Keratinocyte (primary cell): ENCODE measurements around the gene PHOSPHO1. TPM values are rescaled to one million over a fixed set of nuclear protein-coding genes. Genes with fewer than 3 reads are reported as not detected.
A peak's percentile ranks its signal among the peaks of the same experiment; 100 is the strongest.

Experiments used
- DNase-seq: peaks from one replicate; pipeline ENCODE4 v3.0.0-alpha.2; 2011; ENCODE audit warnings: low read depth, missing footprints, low spot score
- FAIRE-seq: peaks from 2 replicates; lab custom pipeline; 2011; peaks lifted over from hg19 to GRCh38; lab: Jason Lieb, UNC
- H2AFZ ChIP-seq: 2 replicates; pipeline ENCODE4 v1.6.0; 2012; ENCODE audit warnings: low read length, control low read depth, inconsistent platforms; ENCODE audit not compliant: control insufficient read depth
- H3K27ac ChIP-seq: 2 replicates; pipeline ENCODE4 v1.5.1; 2011; ENCODE audit warnings: low read length; ENCODE audit not compliant: control insufficient read depth, insufficient read depth
- H3K27me3 ChIP-seq: 3 replicates; pipeline ENCODE4 v1.6.0; 2011; ENCODE audit warnings: low read length; ENCODE audit not compliant: control insufficient read depth, insufficient read depth; ENCODE audit errors: extremely low read depth
- H3K36me3 ChIP-seq, 2 experiments: 2 replicates in 1 of 2; 3 replicates in 1 of 2; pipeline ENCODE4 v1.5.1; 2011; ENCODE audit warnings: low read length in 2 of 2, mild to moderate bottlenecking in 1 of 2; ENCODE audit not compliant: control insufficient read depth in 2 of 2, insufficient read depth in 2 of 2; ENCODE audit errors: extremely low read depth in 1 of 2
- H3K4me1 ChIP-seq: 3 replicates; pipeline ENCODE4 v1.5.1; 2011; ENCODE audit warnings: low read length; ENCODE audit not compliant: control insufficient read depth, insufficient read depth; ENCODE audit errors: extremely low read depth
- H3K4me2 ChIP-seq: 3 replicates; pipeline ENCODE4 v1.6.0; 2011; ENCODE audit warnings: low read depth, low read length; ENCODE audit not compliant: control insufficient read depth, insufficient read depth; ENCODE audit errors: extremely low read depth
- H3K4me3 ChIP-seq, 3 experiments: fragments of 200-600 bp in 1 of 3; sonication (generic) in 1 of 3; 2 replicates in 2 of 3; 3 replicates in 1 of 3; pipeline ENCODE4 v1.5.1; 2011 to 2016; ENCODE audit warnings: low read length in 3 of 3, mild to moderate bottlenecking in 3 of 3, control low read depth in 2 of 3, inconsistent platforms in 1 of 3, low read depth in 1 of 3, mixed read lengths in 1 of 3, mixed run types in 1 of 3, moderate library complexity in 1 of 3; ENCODE audit not compliant: control insufficient read depth in 2 of 3, insufficient read depth in 2 of 3; ENCODE audit errors: extremely low read depth in 1 of 3
- H3K79me2 ChIP-seq: 2 replicates; pipeline ENCODE4 v1.6.0; 2012; ENCODE audit warnings: low read length; ENCODE audit not compliant: control insufficient read depth, insufficient read depth
- H3K9ac ChIP-seq: 3 replicates; pipeline ENCODE4 v1.6.0; 2011; ENCODE audit warnings: low read length; ENCODE audit not compliant: control insufficient read depth, insufficient read depth; ENCODE audit errors: extremely low read depth
- H3K9me1 ChIP-seq: 3 replicates; pipeline ENCODE4 v1.6.0; 2011; ENCODE audit warnings: low read length; ENCODE audit not compliant: control insufficient read depth, insufficient read depth; ENCODE audit errors: extremely low read depth
- H3K9me3 ChIP-seq: 2 replicates; pipeline ENCODE4 v1.5.1; 2012; ENCODE audit warnings: low read depth, low read length; ENCODE audit not compliant: control insufficient read depth
- H4K20me1 ChIP-seq: 3 replicates; pipeline ENCODE4 v1.6.0; 2011; ENCODE audit warnings: low read length; ENCODE audit not compliant: control insufficient read depth, insufficient read depth; ENCODE audit errors: extremely low read depth
- CTCF ChIP-seq, 3 experiments: IDR thresholded peaks in 1 of 3; conservative IDR thresholded peaks in 1 of 3; optimal IDR thresholded peaks in 1 of 3; 2 replicates in 2 of 3; 3 replicates in 1 of 3; pipeline versions ENCODE3 to v1.5.1; 2011; ENCODE audit warnings: low read length in 3 of 3, mild to moderate bottlenecking in 3 of 3, moderate library complexity in 2 of 3, control low read depth in 1 of 3, inconsistent platforms in 1 of 3; ENCODE audit not compliant: insufficient read depth in 2 of 3; ENCODE audit errors: extremely low read depth in 1 of 3
- EZH2 ChIP-seq: IDR thresholded peaks from one replicate; pipeline ENCODE4 v1.6.1; 2012; ENCODE audit warnings: inconsistent platforms, mild to moderate bottlenecking, low read length, moderate library complexity
- dilution Hi-C: fragments of 300-500 bp; cut with MboI; formaldehyde crosslinking; loops from one replicate; pipeline ENCODE4 v1.7.0; 2020; ENCODE audit warnings: low sequenced_read_pairs; ENCODE audit not compliant: extremely low pct_ligation_motif_present
- polyA plus RNA-seq, 5 experiments: library from polyadenylated mRNA; depleted of rRNA in 3 of 5; stranded (reverse) in 3 of 5; stranded (forward) in 1 of 5; unstranded in 1 of 5; fragments of >200 nt; gene quantifications; 1 replicate in 1 of 5; 2 replicates in 3 of 5; 3 replicates in 1 of 5; pipeline versions ENCODE4 v1.2.1 to v1.2.3, GENCODE V29; 2011 to 2012; ENCODE audit warnings: missing spikeins in 2 of 5, low read depth in 1 of 5, low replicate concordance in 1 of 5

The PHOSPHO1 gene
- polyA plus RNA-seq, 1 donor (not counting 4 experiments of a cell fraction or from before 2014, with no cell fraction given): 0.04 TPM

- H3K4me2 ChIP-seq: peak overlapping the region; percentile 80
- no peaks in the 10 kb centered on the region for H3K36me3 ChIP-seq
- no peaks in the 10 kb centered on the region for H3K27me3 ChIP-seq
- TF ChIP-seq EZH2 (no peak), CTCF (optimal IDR thresholded peaks at IDR 0.05 in 1 of 3, IDR thresholded peaks at IDR 0.05 in 1 of 3, conservative IDR thresholded peaks at IDR 0.05 in 1 of 3; ENCODE audit: extremely low read depth in 1 of 3, insufficient read depth in 2 of 3, low read length in 3 of 3) (no peak)
- H3K9me3 ChIP-seq: no peaks in the 10 kb centered on the region
- no peaks in the 10 kb centered on the region for H3K9me1 ChIP-seq
- peak overlapping the region; percentile 8 for H3K27ac ChIP-seq
- FAIRE-seq (no peak), DNase-seq (no peak)
- peak overlapping the region; percentile 62 for H3K9ac ChIP-seq
- no peaks in the 10 kb centered on the region for H4K20me1 ChIP-seq
- peak overlapping the region; percentile 87 for H2AFZ ChIP-seq
- H3K79me2 ChIP-seq: no peaks in the 10 kb centered on the region
- H3K4me1 ChIP-seq: peaks cover 5% of the 10 kb centered on the region
- dilution Hi-C loops: no loop called here
- H3K4me3 ChIP-seq: peak overlapping the region; percentile 27 to 72 (median 57)
Measured at GRCh38 chr17:49260011-49260816, 29.6 kb upstream of the PHOSPHO1 start.

GRCh38 chr17:49259663-49260010, 29.1 kb upstream of the PHOSPHO1 start:
- H3K27ac ChIP-seq: peak overlapping the region; percentile 4
- H3K36me3 ChIP-seq: no peaks in the 10 kb centered on the region
- H3K9ac ChIP-seq: peak overlapping the region; percentile 62
- peak overlapping the region; percentile 87 for H2AFZ ChIP-seq
- no peaks in the 10 kb centered on the region for H3K27me3 ChIP-seq
- DNase-seq: no peak
- no peaks in the 10 kb centered on the region for H3K79me2 ChIP-seq
- H3K4me2 ChIP-seq: peak overlapping the region; percentile 80
- H3K9me3 ChIP-seq: no peaks in the 10 kb centered on the region
- no peaks in the 10 kb centered on the region for H3K9me1 ChIP-seq
- no peak for FAIRE-seq
- peak overlapping the region; percentile 27 to 72 (median 57) for H3K4me3 ChIP-seq
- dilution Hi-C loops: no loop called here
- H3K4me1 ChIP-seq: peaks cover 5% of the 10 kb centered on the region
- H4K20me1 ChIP-seq: no peaks in the 10 kb centered on the region
- TF ChIP-seq CTCF (optimal IDR thresholded peaks at IDR 0.05 in 1 of 3, IDR thresholded peaks at IDR 0.05 in 1 of 3, conservative IDR thresholded peaks at IDR 0.05 in 1 of 3; ENCODE audit: extremely low read depth in 1 of 3, insufficient read depth in 2 of 3, low read length in 3 of 3): no peak
